NCI-H1092 treated with DMSO at 0.1 percent for 48 hours (cell line): ENCODE results near the gene ECHS1.
A peak's percentile ranks its signal among the peaks of the same experiment; 100 is the strongest.
"Not testable (repeated sequence)": the region's sequence is repeated elsewhere in the genome, so short reads cannot be mapped to it uniquely, and the experiment has no call there.

Experiments used
- DNase-seq: peaks from one replicate; lab custom pipeline; 2025; lab: John Stamatoyannopoulos, UW

Gene ECHS1

DNA sequence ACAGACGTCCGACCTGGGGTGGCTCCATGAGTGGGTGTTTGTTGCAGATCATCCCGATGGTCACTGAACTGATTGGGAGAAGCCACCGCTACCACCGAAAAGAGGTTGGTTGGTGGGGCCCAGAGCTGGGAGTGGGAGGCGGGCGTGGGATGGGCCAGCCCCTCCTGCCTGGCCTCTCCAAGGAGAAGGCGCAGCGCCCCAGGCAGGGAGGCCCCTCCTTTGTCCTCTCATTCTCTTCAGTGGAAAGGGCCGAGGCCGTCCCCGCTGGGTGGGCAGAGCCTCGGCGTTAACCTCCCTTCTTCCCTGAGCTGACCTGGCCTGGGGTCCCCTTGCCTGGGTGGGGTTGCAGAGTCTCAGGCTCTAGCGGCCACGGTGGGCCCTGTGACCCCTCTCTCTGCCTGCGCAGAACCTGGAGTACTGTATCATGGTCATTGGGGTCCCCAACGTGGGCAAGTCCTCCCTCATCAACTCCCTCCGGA, 26.0 kb upstream of the ECHS1 start:
- DNase-seq: no peak

GRCh38 chr10:133397938-133398337, 24.8 kb upstream of the ECHS1 start:
- DNase-seq: no peak

DNA sequence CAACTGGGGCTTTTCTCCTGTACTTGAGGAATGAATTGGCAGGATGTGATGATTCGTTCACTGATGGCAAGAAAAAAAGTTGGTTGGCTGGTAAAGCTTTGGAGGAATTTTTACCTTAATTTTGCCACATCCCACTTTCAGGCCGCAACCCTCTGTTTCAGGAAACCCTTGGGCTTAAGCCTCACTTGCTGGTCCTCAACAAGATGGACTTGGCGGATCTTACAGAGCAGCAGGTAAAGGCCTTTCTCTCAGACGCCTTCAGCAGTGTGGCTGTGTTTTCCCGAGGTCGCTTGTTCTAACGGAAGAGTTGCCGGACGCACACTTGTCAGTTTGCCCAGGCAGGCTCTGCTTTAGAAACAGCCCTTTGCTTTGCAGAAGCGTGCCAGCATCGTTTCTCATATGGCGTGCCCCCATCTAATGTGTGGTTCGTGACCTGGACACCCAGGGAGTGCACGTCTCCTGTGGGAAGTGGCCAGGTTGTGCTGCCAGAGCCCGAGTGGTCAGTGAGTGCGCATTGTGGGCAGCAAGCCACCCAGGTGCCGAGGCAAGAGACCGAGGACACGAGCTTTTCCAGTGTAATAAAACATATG, 23.0 kb upstream of the ECHS1 start:
- no peak for DNase-seq

- no peak for DNase-seq
Measured at GRCh38 chr10:133394801-133395221, 21.7 kb upstream of the ECHS1 start.

DNA sequence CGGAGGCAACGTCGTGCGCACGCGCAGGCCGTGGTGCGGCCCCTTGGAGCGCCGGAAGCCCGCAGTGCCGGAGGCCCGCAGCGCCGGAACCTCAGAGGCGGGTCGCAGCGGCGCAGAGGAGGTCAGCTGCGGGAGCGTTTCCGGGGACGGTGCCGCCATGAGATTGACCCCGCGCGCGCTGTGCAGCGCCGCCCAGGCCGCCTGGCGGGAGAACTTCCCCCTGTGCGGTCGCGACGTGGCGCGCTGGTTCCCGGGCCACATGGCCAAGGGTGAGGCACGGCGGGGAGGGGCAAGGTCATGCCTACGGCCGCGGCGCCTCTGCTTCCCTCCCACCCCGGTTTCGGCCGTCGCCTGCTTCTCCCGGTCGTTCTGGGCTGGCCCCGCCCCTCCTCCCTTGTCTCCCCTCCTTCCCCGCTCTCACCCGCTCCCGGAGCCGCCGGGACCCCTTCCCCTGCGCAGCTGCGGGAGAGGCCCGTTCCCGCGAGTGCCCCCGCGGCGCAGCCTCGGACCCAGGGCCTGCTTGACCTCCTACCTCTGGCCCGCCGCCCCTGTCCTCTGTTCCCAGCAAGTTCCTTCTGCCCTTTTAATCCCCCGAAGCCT, 21.0 kb upstream of the ECHS1 start, which contains the start of gene MTG1:
Gene MTG1 (plus strand): TSS at position 94 of the 600 bp plus-strand sequence. CDS start 64 bp downstream, at position 158.
- peak; percentile 84 for DNase-seq

DNA sequence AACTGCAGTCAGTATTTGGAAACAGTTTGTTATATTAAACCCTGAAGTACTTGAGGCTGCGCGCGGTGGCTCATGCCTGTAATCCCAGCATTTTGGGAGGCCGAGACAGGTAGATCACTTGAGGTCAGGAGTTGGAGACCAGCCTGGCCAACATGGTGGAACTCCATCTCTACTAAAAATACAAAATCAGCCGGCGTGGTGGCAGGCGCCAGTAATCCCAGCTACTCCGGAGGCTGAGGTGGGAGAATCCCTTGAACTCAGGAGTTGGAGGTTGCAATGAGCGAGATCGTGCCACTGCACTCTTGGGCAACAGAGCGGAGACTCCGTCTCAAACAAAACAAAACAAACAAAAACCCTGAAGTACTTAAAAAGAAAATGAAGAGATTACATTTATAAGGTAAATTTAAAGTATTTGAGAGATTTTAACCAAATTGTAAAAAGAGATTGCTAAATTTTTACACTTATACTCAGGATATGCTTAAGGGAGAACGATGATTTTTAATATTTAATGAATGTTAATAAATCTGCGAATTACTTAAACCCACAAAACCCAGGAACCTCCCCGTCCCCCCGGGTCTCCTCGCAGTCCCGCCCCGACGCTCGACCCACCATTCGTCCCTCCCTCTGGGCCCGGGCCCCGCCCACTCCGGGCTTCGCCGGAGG, 20.4 kb upstream of the ECHS1 start:
- DNase-seq: no peak

DNA sequence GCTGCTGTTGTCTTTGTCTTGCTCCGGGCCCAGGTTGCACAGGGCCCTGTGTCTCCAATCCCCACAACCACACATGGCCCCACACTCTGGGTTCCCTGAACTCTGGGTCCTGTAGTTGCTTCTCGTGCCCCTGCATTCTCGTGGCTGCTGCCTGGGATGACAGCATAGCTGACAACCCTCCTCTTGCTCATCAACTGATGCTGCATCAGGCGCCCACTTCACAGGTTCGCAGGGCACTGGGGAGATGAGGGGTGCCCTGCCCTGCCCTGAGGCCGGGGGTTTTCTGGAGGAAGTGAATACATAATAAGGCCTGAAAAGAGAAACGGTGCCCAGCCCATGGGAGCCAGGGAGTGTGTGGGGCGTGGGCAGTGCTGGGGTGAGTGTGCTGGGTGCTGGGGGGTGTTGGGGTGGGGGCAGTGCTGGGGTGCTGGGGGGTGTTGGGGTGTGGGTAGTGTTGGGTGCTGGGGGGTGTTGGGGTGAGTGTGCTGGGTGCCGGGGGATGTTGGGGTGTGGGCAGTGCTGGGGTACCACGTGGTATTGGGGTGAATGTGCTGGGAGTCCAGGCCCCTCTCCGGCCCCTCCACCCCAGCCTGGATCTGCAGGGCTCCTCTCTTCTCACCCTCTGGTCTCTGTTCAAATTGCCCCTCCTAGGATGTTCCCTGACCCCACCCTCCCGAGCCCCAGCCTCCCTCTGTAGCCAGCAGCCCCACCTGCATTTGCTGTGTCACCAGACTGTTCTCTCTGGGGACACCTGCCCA, 18.8 kb upstream of the ECHS1 start:
- DNase-seq: no peak

DNA sequence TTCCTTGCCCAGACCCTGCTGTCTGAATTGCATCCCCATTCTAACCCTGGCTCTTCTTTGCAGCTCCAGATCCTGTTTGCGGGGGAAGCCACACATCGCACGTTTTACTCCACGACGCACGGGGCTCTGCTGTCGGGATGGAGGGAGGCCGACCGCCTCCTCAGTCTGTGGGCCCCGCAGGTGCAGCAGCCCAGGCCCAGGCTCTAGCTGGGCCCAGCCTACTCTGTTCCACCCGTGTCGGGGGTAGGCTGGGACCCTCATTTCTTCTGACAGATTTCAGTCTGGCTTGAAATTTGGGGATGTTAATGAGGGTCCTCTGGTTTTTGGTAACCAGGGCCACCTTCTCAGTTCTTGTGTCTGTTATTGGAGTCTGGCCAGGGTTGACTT, 18.1 kb upstream of the ECHS1 start:
- DNase-seq: no peak

GRCh38 chr10:133390597-133391248, 17.6 kb upstream of the ECHS1 start:
- no peak for DNase-seq

DNA sequence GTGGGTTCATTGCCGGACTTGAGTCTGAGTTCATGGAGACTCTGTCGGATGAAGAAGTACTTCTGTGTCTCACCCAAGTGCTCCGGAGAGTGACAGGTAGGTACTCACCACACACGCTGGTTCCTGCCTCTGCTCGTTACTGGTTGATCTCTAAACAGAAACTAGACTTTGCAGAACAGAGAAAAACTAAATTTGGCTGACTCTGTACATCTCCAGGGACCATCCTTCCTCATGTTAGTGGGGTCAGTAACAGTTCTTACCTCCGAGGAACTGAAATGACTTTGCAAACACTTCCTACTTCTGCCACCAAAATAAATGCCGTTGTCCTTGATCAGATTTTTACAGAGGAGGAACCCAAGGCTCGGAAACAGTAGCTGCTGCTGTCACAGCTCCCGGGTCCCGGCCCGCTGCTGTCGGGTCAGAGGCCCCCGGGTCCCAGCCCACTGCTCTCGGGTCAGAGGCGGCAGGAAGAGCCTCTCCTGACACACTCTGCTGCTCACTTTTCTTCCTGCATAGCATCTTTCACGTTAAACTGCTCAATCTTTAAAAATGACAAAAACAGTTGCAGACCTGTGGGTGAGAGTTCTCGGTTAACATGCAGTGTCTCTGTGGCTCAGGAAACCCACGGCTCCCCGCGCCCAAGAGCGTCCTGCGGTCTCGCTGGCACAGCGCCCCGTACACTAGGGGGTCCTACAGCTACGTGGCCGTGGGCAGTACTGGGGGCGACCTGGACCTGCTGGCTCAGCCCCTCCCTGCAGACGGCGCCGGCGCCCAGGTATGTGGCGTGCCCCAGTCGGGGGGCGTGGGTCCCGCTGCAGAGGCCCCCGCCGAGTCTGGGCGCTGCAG, 16.0 kb upstream of the ECHS1 start:
- DNase-seq: no peak

GRCh38 chr10:133388236-133388972, 15.2 kb upstream of the ECHS1 start:
- DNase-seq: no peak

DNA sequence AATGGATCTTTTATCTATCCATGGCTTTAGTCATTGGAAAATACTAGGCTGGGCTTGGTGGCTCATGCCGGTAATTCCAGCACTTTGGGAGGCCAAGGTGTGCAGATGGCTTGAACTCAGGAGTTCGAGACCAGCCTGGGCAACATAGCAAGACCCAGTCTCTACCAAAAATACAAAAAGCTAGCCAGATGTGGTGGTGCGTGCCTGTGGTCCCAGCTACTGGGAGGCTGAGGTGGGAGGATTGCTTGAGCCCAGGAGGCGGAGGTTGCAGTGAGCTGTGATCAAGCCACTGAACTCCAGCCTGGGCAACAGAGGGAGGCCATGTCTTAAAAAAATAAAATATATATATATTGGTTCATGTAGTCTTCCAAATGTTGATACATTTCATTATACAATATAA, 13.8 kb upstream of the ECHS1 start:
- not testable (repeated sequence) for DNase-seq

DNA sequence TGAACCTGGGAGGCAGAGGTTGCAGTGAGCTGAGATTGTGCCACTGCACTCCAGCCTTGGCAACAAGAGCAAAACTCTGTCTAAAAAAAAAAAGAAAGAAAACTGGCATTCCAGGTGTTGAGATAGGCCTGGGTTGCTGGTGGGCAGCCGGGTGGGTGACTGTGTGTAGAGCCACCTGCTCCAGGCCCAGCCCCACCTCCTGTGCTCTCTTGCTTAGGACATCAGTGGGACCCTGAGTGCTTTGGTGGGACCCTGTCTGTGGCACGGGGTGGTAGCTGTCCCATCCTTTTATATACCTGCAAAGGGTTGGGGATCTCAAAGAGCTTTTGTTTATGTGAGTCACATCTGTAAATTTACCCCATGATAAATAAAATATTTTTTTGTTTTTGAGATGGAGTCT, 12.1 kb upstream of the ECHS1 start:
- no peak for DNase-seq

GRCh38 chr10:133384071-133384470, 10.9 kb upstream of the ECHS1 start:
- no peak for DNase-seq

GRCh38 chr10:133383551-133383950, 10.4 kb upstream of the ECHS1 start:
- no peak for DNase-seq

GRCh38 chr10:133381036-133381435, 7.9 kb upstream of the ECHS1 start:
- DNase-seq: no peak

- no peak for DNase-seq
Measured at GRCh38 chr10:133379801-133380666, 6.9 kb upstream of the ECHS1 start.

DNA sequence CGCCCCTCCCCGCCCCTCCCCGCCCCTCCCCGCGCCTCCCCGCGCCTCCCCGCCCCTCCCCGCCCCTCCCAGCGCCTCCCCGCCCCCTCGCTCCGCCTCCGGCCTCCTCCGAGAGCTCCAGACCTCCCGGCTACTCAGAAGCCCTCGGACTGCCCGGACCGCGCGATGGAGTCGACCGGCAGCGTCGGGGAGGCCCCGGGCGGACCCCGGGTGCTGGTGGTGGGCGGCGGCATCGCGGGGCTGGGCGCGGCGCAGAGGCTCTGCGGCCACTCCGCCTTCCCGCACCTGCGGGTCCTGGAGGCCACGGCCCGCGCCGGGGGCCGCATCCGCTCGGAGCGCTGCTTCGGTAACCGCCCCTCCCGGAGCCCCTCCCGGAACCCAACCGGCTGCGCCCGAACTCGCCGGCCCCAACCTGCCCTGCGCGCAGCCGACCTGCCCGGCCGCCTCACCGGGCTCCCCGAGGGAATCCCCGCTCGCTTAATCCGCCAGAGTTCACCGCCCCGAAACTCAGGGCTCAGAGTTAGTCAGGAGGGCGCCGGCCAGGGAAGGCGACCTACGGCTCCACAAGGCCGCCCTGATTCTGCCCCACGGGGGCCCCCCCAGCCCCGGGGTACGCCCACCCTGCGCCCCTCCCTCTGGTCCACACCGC, 6.1 kb upstream of the ECHS1 start, which contains the start of gene PAOX:
Gene PAOX (plus strand): TSS at position 111 of the 649 bp plus-strand sequence. CDS start 55 bp downstream, at position 166.
- no peak for DNase-seq
